GM21786 (cell line): Measurements from ENCODE around the gene DISP2.

Experiments used
- ATAC-seq: cut with Tn5 transposase; IDR thresholded peaks from one replicate; pipeline ENCODE4 v1.9.1; 2021; ENCODE audit not compliant: unreplicated experiment

Gene DISP2

GRCh38 chr15:40382580-40383456, 24.8 kb downstream of the DISP2 start, which contains the start of gene KNSTRN:
Gene KNSTRN, plus strand, starts transcription at chr15:40382721. Its CDS starts 115 bp downstream, at chr15:40382836.
- ATAC-seq, result peak; percentile 96

GRCh38 chr15:40386480-40386879, 28.5 kb downstream of the DISP2 start:
- ATAC-seq, result no peak

GRCh38 chr15:40388941-40389823, 31.2 kb downstream of the DISP2 start:
- ATAC-seq, result no peak

- no peak for ATAC-seq
Measured at GRCh38 chr15:40389824-40390595, 32.0 kb downstream of the DISP2 start.

- no peak for ATAC-seq
Measured at GRCh38 chr15:40392986-40393948, 35.2 kb downstream of the DISP2 start.

- no peak for ATAC-seq
Measured at GRCh38 chr15:40397688-40398412, 39.8 kb downstream of the DISP2 start.

GRCh38 chr15:40398413-40398873, 40.4 kb downstream of the DISP2 start:
- ATAC-seq, result peak; percentile 78

- ATAC-seq, result no peak
Measured at GRCh38 chr15:40399370-40399769, 41.4 kb downstream of the DISP2 start.

GRCh38 chr15:40405501-40406381, 47.7 kb downstream of the DISP2 start, which contains the start of gene IVD:
Gene IVD, plus strand, starts transcription at chr15:40405795. Its CDS starts 33 bp downstream, at chr15:40405828.
- peak; percentile 82 for ATAC-seq

GRCh38 chr15:40407330-40407990, 49.4 kb downstream of the DISP2 start:
- ATAC-seq, result peak; percentile 57

- ATAC-seq, result no peak
Measured at GRCh38 chr15:40409366-40409765, 51.3 kb downstream of the DISP2 start.

GRCh38 chr15:40410476-40410875, 52.5 kb downstream of the DISP2 start:
- ATAC-seq, result no peak

- no peak for ATAC-seq
Measured at GRCh38 chr15:40412095-40412759, 54.2 kb downstream of the DISP2 start.

GRCh38 chr15:40413036-40413435, 55.0 kb downstream of the DISP2 start:
- ATAC-seq, result no peak

GRCh38 chr15:40414816-40415215, 56.8 kb downstream of the DISP2 start:
- ATAC-seq, result no peak

GRCh38 chr15:40415226-40415625, 57.2 kb downstream of the DISP2 start:
- no peak for ATAC-seq

GRCh38 chr15:40416056-40416455, 58.0 kb downstream of the DISP2 start:
- no peak for ATAC-seq
